Loucy (cell line): ENCODE measurements around the gene SLF2.

Experiments
- H2AFZ ChIP-seq: fragments of 200-600 bp; sonication (generic); 2 replicates; pipeline ENCODE4 v1.6.0; 2016; ENCODE audit warnings: antibody characterized with exemption, mild to moderate bottlenecking, low read length, moderate library complexity
- H3F3A ChIP-seq: fragments of 200-600 bp; 2 replicates; pipeline ENCODE4 v1.6.0; 2016; ENCODE audit warnings: antibody characterized with exemption, low read depth, mild to moderate bottlenecking
- H3K27me3 ChIP-seq: fragments of 200-600 bp; sonication (generic); 2 replicates; pipeline ENCODE4 v1.6.1; 2014; ENCODE audit warnings: low read length, mild to moderate bottlenecking; ENCODE audit not compliant: insufficient read depth, poor library complexity, severe bottlenecking
- H3K36me3 ChIP-seq: fragments of 200-600 bp; sonication (generic); 2 replicates; pipeline ENCODE4 v1.6.1; 2016; ENCODE audit warnings: low read length; ENCODE audit not compliant: insufficient read depth
- H3K4me1 ChIP-seq: fragments of 200-600 bp; sonication (generic); 2 replicates; pipeline ENCODE4 v1.5.1; 2014; ENCODE audit warnings: low read length, mild to moderate bottlenecking; ENCODE audit not compliant: insufficient read depth, poor library complexity, severe bottlenecking
- H3K4me2 ChIP-seq: fragments of 200-600 bp; sonication (generic); 2 replicates; pipeline ENCODE4 v1.6.0; 2014; ENCODE audit warnings: antibody characterized with exemption, low read length, low read depth, mild to moderate bottlenecking; ENCODE audit not compliant: poor library complexity, severe bottlenecking
- H3K4me3 ChIP-seq: fragments of 200-600 bp; sonication (generic); 2 replicates; pipeline ENCODE4 v1.5.1; 2014; ENCODE audit warnings: low read length, mild to moderate bottlenecking, mixed read lengths; ENCODE audit not compliant: poor library complexity, severe bottlenecking
- H3K79me2 ChIP-seq: fragments of 200-600 bp; sonication (generic); 2 replicates; pipeline ENCODE4 v1.6.1; 2014; ENCODE audit warnings: low read length; ENCODE audit not compliant: insufficient read depth
- H3K9ac ChIP-seq: fragments of 200-600 bp; sonication (generic); 2 replicates; pipeline ENCODE4 v1.6.0; 2014; ENCODE audit warnings: mild to moderate bottlenecking, low read depth, low read length, moderate library complexity; ENCODE audit not compliant: poor library complexity, severe bottlenecking
- H3K9me2 ChIP-seq: fragments of 200-600 bp; sonication (generic); replicated peaks from 2 replicates; pipeline ENCODE4 v1.6.1; 2016; ENCODE audit warnings: low read depth, low read length, mixed read lengths
- H3K9me3 ChIP-seq: fragments of 200-600 bp; sonication (generic); 2 replicates; pipeline ENCODE4 v1.6.1; 2014; ENCODE audit warnings: mild to moderate bottlenecking, antibody characterized with exemption, low read length, low read depth; ENCODE audit not compliant: insufficient read depth
- H4K20me1 ChIP-seq: fragments of 200-600 bp; sonication (generic); 2 replicates; pipeline ENCODE4 v1.6.0; 2014; ENCODE audit warnings: antibody characterized with exemption, low read length, mild to moderate bottlenecking; ENCODE audit not compliant: insufficient read depth, poor library complexity, severe bottlenecking
- CTCF ChIP-seq: fragments of 200-600 bp; sonication (generic); conservative IDR thresholded peaks from 2 replicates; pipeline ENCODE4 v1.5.1; 2014; ENCODE audit warnings: mild to moderate bottlenecking, antibody characterized with exemption, low read length
- EZH2phosphoT487 ChIP-seq: fragments of 200-600 bp; IDR thresholded peaks from 2 replicates; pipeline ENCODE4 v1.6.1; 2018; ENCODE audit warnings: antibody characterized with exemption, mild to moderate bottlenecking, moderate library complexity, borderline replicate concordance

Gene SLF2

GRCh38 chr10:100877461-100877850 is 35.3 kb upstream of the SLF2 start:
- peak overlapping the region; percentile 20 for H3K9ac ChIP-seq
- peaks cover 34% of the 10 kb centered on the region for H3K4me1 ChIP-seq
- TF ChIP-seq CTCF (no peak), EZH2phosphoT487 (no peak)
- no peaks in the 10 kb centered on the region for H3K79me2 ChIP-seq
- H3K9me3 ChIP-seq, result no peaks in the 10 kb centered on the region
- H4K20me1 ChIP-seq, result no peaks in the 10 kb centered on the region
- H3K4me2 ChIP-seq, result peak overlapping the region; percentile 59
- no peaks in the 10 kb centered on the region for H3K27me3 ChIP-seq
- H3K4me3 ChIP-seq, result no peak overlapping the region
- no peak overlapping the region for H2AFZ ChIP-seq
- H3K9me2 ChIP-seq, result no peaks in the 10 kb centered on the region
- H3F3A ChIP-seq, result no peaks in the 10 kb centered on the region
- no peaks in the 10 kb centered on the region for H3K36me3 ChIP-seq

- Histone ChIP-seq H3K4me3 (peak overlapping the region; percentile 18), H3F3A (no peaks in the 10 kb centered on the region), H3K4me2 (peak overlapping the region; percentile 59), H3K36me3 (no peaks in the 10 kb centered on the region), H3K27me3 (no peaks in the 10 kb centered on the region), H3K79me2 (no peaks in the 10 kb centered on the region), H4K20me1 (no peaks in the 10 kb centered on the region), H3K9me3 (no peaks in the 10 kb centered on the region), H3K9ac (peak overlapping the region; percentile 20), H3K9me2 (no peaks in the 10 kb centered on the region), H3K4me1 (peaks cover 44% of the 10 kb centered on the region), H2AFZ (peak overlapping the region; percentile 86)
- no peak for TF ChIP-seq EZH2phosphoT487
- TF ChIP-seq CTCF, result peak; percentile 90
These were observed 34.4 kb upstream of the SLF2 start for GRCh38 chr10:100878291-100878910.

- Histone ChIP-seq H2AFZ (no peak overlapping the region), H3K27me3 (no peaks in the 10 kb centered on the region), H3K4me1 (peaks cover 49% of the 10 kb centered on the region), H3K4me3 (no peak overlapping the region), H4K20me1 (no peaks in the 10 kb centered on the region), H3K9me2 (no peaks in the 10 kb centered on the region), H3K9me3 (no peaks in the 10 kb centered on the region), H3F3A (no peaks in the 10 kb centered on the region), H3K9ac (no peak overlapping the region), H3K4me2 (no peak overlapping the region), H3K36me3 (no peaks in the 10 kb centered on the region), H3K79me2 (no peaks in the 10 kb centered on the region)
- TF ChIP-seq CTCF, result no peak
- no peak for TF ChIP-seq EZH2phosphoT487
These were observed 32.9 kb upstream of the SLF2 start for GRCh38 chr10:100879741-100880360.
